ENCODE data around the gene PI3. TPM values are rescaled to one million over a fixed set of nuclear protein-coding genes. Genes with fewer than 3 reads are reported as not detected.

PI3 gene
- total RNA-seq, 1 donor, result not detected

GRCh38 chr20:45183084-45183483 lies 8.4 kb downstream of the PI3 start:
- DNase-seq (ENCODE audit: low read depth in 2 of 3, low spot score in 2 of 3), result no peak

- no peak for DNase-seq (ENCODE audit: low read depth in 2 of 3, low spot score in 2 of 3)
Measured at GRCh38 chr20:45187693-45188092, 13.0 kb downstream of the PI3 start.

GRCh38 chr20:45189067-45189609 lies 14.4 kb downstream of the PI3 start:
- DNase-seq (ENCODE audit: low read depth in 2 of 3, low spot score in 2 of 3), result no peak

- DNase-seq (ENCODE audit: low read depth in 2 of 3, low spot score in 2 of 3), result no peak
Measured at GRCh38 chr20:45189861-45190260, 15.2 kb downstream of the PI3 start.

- no peak for DNase-seq (ENCODE audit: low read depth in 2 of 3, low spot score in 2 of 3)
Measured at GRCh38 chr20:45191926-45192325, 17.2 kb downstream of the PI3 start.

GRCh38 chr20:45193331-45193730 lies 18.6 kb downstream of the PI3 start:
- DNase-seq (ENCODE audit: low read depth in 2 of 3, low spot score in 2 of 3), result no peak

- DNase-seq (ENCODE audit: low read depth in 2 of 3, low spot score in 2 of 3), result peak in 2 of 3 donors; percentile 8 to 41
Measured at GRCh38 chr20:45206725-45207124, 32.0 kb downstream of the PI3 start, which contains the start of gene SEMG1. Gene SEMG1 (plus strand): TSS chr20:45207033. CDS start chr20:45207054, 21 bp downstream.

- no peak for DNase-seq (ENCODE audit: low read depth in 2 of 3, low spot score in 2 of 3)
Measured at GRCh38 chr20:45209924-45210323, 35.2 kb downstream of the PI3 start.

GRCh38 chr20:45211569-45212474 lies 37.1 kb downstream of the PI3 start:
- no peak for DNase-seq (ENCODE audit: low read depth in 2 of 3, low spot score in 2 of 3)

- DNase-seq (ENCODE audit: low read depth in 2 of 3, low spot score in 2 of 3), result no peak
Measured at GRCh38 chr20:45212836-45213235, 38.1 kb downstream of the PI3 start.

GRCh38 chr20:45218124-45218523 lies 43.4 kb downstream of the PI3 start:
- DNase-seq (ENCODE audit: low read depth in 2 of 3, low spot score in 2 of 3), result no peak

GRCh38 chr20:45218636-45219035 lies 43.9 kb downstream of the PI3 start:
- DNase-seq (ENCODE audit: low read depth in 2 of 3, low spot score in 2 of 3), result no peak

GRCh38 chr20:45221076-45221475 lies 46.4 kb downstream of the PI3 start, which contains the start of gene SEMG2:
Gene SEMG2 (plus strand): TSS chr20:45221373. CDS start chr20:45221390, 17 bp downstream.
- DNase-seq (ENCODE audit: low read depth in 2 of 3, low spot score in 2 of 3), result no peak

- no peak for DNase-seq (ENCODE audit: low read depth in 2 of 3, low spot score in 2 of 3)
Measured at GRCh38 chr20:45223136-45223535, 48.4 kb downstream of the PI3 start.

Other genes starting within 250 kb of the PI3 start
- 20.2 TPM for gene TOMM34, start 214.5 kb upstream of the PI3 start, total RNA-seq
- 47.7 TPM for gene STK4, start 208.4 kb upstream of the PI3 start, total RNA-seq
- 0.54 TPM for gene KCNS1, start 73.8 kb upstream of the PI3 start, total RNA-seq
- gene WFDC5, start 59.7 kb upstream of the PI3 start, total RNA-seq, result not detected
- gene WFDC12, start 50.4 kb upstream of the PI3 start, total RNA-seq, result not detected
- not detected for gene SEMG1, start 32.1 kb downstream of the PI3 start, total RNA-seq
- not detected for gene SEMG2, start 46.5 kb downstream of the PI3 start, total RNA-seq
- not detected for gene SLPI, start 79.7 kb downstream of the PI3 start, total RNA-seq
- not detected for gene RBPJL, start 131.9 kb downstream of the PI3 start, total RNA-seq
- under 0.01 TPM for gene MATN4, start 133.4 kb downstream of the PI3 start, total RNA-seq
- gene SDC4, start 173.5 kb downstream of the PI3 start, total RNA-seq, result 4.0 TPM
- 31.2 TPM for gene SYS1, start 188.3 kb downstream of the PI3 start, total RNA-seq
- gene TP53TG5, start 203.4 kb downstream of the PI3 start, total RNA-seq, result not detected
- 7.0 TPM for gene DBNDD2, start 233.4 kb downstream of the PI3 start, total RNA-seq
- gene PIGT, start 241.2 kb downstream of the PI3 start, total RNA-seq, result 116 TPM